HepG2 (cell line): ENCODE data around the gene PDHX. TPM values are rescaled to one million over a fixed set of nuclear protein-coding genes. Genes with fewer than 3 reads are reported as not detected.
A peak's percentile ranks its signal among the peaks of the same experiment; 100 is the strongest.

Source experiments
- AGO1 ChIP-seq: fragments of 200-400 bp; formaldehyde crosslinking; IDR thresholded peaks from 2 replicates; pipeline ENCODE4 v1.6.1; 2017; ENCODE audit warnings: mild to moderate bottlenecking, low read depth, low read length, moderate library complexity; ENCODE audit not compliant: poor library complexity, severe bottlenecking
- ATM ChIP-seq: fragments of 450-650 bp; IDR thresholded peaks from 2 replicates; pipeline ENCODE4 v1.7.1; 2017; ENCODE audit warnings: mild to moderate bottlenecking, borderline replicate concordance
- CENPX ChIP-seq: sonication (generic); formaldehyde crosslinking; IDR thresholded peaks from 2 replicates; pipeline ENCODE4 v1.9.0; 2021; ENCODE audit warnings: mild to moderate bottlenecking, missing genetic modification reagents, moderate library complexity
- EP300 ChIP-seq, 3 experiments: sonication (generic) in 1 of 3; formaldehyde crosslinking in 1 of 3; IDR thresholded peaks; 2 replicates each; pipeline versions ENCODE4 v1.5.1 to v1.6.1; 2011 to 2020; ENCODE audit warnings: low read depth in 2 of 3, low read length in 2 of 3, borderline replicate concordance in 1 of 3, improper control_type of control experiment in 1 of 3, mild to moderate bottlenecking in 1 of 3, missing genetic modification reagents in 1 of 3, moderate library complexity in 1 of 3
- HOXD1 ChIP-seq: sonication (generic); formaldehyde crosslinking; IDR thresholded peaks from 2 replicates; pipeline ENCODE4 v1.5.0; 2020; ENCODE audit warnings: missing genetic modification reagents
- JUNB ChIP-seq: sonication (generic); formaldehyde crosslinking; IDR thresholded peaks from 2 replicates; pipeline ENCODE4 v1.8.0; 2022; ENCODE audit warnings: missing genetic modification reagents, mild to moderate bottlenecking, borderline replicate concordance
- MED13 ChIP-seq: sonication (generic); formaldehyde crosslinking; IDR thresholded peaks from 2 replicates; pipeline ENCODE4 v1.5.0; 2020; ENCODE audit warnings: missing genetic modification reagents
- MLX ChIP-seq: IDR thresholded peaks from 2 replicates; pipeline ENCODE4 v1.6.1; 2016
- NR2F6 ChIP-seq, 2 experiments: IDR thresholded peaks; 2 replicates each; pipeline ENCODE4 v1.6.1; 2016; ENCODE audit warnings: antibody characterized with exemption in 1 of 2, mild to moderate bottlenecking in 1 of 2
- PAF1 ChIP-seq: IDR thresholded peaks from 2 replicates; pipeline ENCODE4 v1.6.1; 2016; ENCODE audit warnings: missing genetic modification reagents, missing compliant biosample characterization
- POLR2A ChIP-seq, 2 experiments: IDR thresholded peaks; 2 replicates each; pipeline ENCODE4 v1.6.1; 2011; ENCODE audit warnings: low read depth in 2 of 2, low read length in 2 of 2, mild to moderate bottlenecking in 1 of 2, moderate library complexity in 1 of 2; ENCODE audit not compliant: insufficient read depth in 1 of 2
- SOX6 ChIP-seq, 2 experiments: fragments of 450-650 bp in 1 of 2; sonication (generic) in 1 of 2; formaldehyde crosslinking in 1 of 2; IDR thresholded peaks; 2 replicates each; pipeline versions ENCODE4 v1.4.0 to v1.6.1; 2017 to 2020; ENCODE audit warnings: antibody characterized with exemption in 1 of 2, mild to moderate bottlenecking in 1 of 2, missing genetic modification reagents in 1 of 2
- SP4 ChIP-seq: sonication (generic); formaldehyde crosslinking; IDR thresholded peaks from 2 replicates; pipeline ENCODE4 v1.8.1; 2023; ENCODE audit warnings: mild to moderate bottlenecking, missing genetic modification reagents
- ZBTB26 ChIP-seq: IDR thresholded peaks from 2 replicates; pipeline ENCODE4 v1.6.1; 2016; ENCODE audit warnings: missing compliant biosample characterization, missing genetic modification reagents, borderline replicate concordance
- ZNF207 ChIP-seq: fragments of 450-650 bp; IDR thresholded peaks from 2 replicates; pipeline ENCODE4 v1.6.1; 2016; ENCODE audit warnings: antibody characterized with exemption, borderline replicate concordance
- ZNF333 ChIP-seq: sonication (generic); formaldehyde crosslinking; IDR thresholded peaks from 2 replicates; pipeline ENCODE4 v1.4.0; 2020; ENCODE audit warnings: mild to moderate bottlenecking, missing genetic modification reagents, borderline replicate concordance
- ZNF513 ChIP-seq: sonication (generic); formaldehyde crosslinking; conservative IDR thresholded peaks from 2 replicates; pipeline ENCODE4 v1.5.0; 2020; ENCODE audit warnings: missing genetic modification reagents
- ZNF709 ChIP-seq: sonication (generic); formaldehyde crosslinking; IDR thresholded peaks from 2 replicates; pipeline ENCODE4 v1.5.0; 2020; ENCODE audit warnings: mild to moderate bottlenecking, missing genetic modification reagents
- ZNF747 ChIP-seq: sonication (generic); formaldehyde crosslinking; IDR thresholded peaks from 2 replicates; pipeline ENCODE4 v1.8.1; 2023; ENCODE audit warnings: missing genetic modification reagents, mild to moderate bottlenecking, borderline replicate concordance
- polyA plus RNA-seq, 8 experiments: library from polyadenylated mRNA; depleted of rRNA in 3 of 8; stranded (reverse) in 7 of 8; unstranded in 1 of 8; fragments of >200 nt; fragmentation: Illumina TruSeq in 4 of 8; extraction: Trizol in 4 of 8; gene quantifications; 2 replicates each; pipeline versions ENCODE4 v1.2.1 to v1.2.3, GENCODE V29; 2011 to 2016; ENCODE audit warnings: low read depth in 4 of 8, missing spikeins in 1 of 8, mixed read lengths in 1 of 8; ENCODE audit not compliant: insufficient read depth in 1 of 8
- total RNA-seq, 5 experiments: library from RNA; depleted of rRNA; stranded (reverse); fragments of >200 nt; fragmentation: Illumina TruSeq; extraction: Trizol; gene quantifications; 2 replicates each; pipeline ENCODE4 v1.2.3, GENCODE V29; 2016; ENCODE audit warnings: low read depth in 1 of 5
- TF ChIP-seq, protein P1 (sequence below): sonication (generic); formaldehyde crosslinking; IDR thresholded peaks from 2 replicates; pipeline ENCODE4 v1.4.0; 2020; ENCODE audit warnings: low read depth, missing genetic modification reagents

PDHX gene
- total and polyA plus RNA-seq, 2 of the 13 experiments (the other 11 are each of a cell fraction or from before 2014, with no cell fraction given): 41.0 to 73.8 TPM

GRCh38 chr11:34916015-34916842 lies at the start of gene PDHX, which contains the start of gene APIP (continued):
- TF ChIP-seq, protein P1, sequence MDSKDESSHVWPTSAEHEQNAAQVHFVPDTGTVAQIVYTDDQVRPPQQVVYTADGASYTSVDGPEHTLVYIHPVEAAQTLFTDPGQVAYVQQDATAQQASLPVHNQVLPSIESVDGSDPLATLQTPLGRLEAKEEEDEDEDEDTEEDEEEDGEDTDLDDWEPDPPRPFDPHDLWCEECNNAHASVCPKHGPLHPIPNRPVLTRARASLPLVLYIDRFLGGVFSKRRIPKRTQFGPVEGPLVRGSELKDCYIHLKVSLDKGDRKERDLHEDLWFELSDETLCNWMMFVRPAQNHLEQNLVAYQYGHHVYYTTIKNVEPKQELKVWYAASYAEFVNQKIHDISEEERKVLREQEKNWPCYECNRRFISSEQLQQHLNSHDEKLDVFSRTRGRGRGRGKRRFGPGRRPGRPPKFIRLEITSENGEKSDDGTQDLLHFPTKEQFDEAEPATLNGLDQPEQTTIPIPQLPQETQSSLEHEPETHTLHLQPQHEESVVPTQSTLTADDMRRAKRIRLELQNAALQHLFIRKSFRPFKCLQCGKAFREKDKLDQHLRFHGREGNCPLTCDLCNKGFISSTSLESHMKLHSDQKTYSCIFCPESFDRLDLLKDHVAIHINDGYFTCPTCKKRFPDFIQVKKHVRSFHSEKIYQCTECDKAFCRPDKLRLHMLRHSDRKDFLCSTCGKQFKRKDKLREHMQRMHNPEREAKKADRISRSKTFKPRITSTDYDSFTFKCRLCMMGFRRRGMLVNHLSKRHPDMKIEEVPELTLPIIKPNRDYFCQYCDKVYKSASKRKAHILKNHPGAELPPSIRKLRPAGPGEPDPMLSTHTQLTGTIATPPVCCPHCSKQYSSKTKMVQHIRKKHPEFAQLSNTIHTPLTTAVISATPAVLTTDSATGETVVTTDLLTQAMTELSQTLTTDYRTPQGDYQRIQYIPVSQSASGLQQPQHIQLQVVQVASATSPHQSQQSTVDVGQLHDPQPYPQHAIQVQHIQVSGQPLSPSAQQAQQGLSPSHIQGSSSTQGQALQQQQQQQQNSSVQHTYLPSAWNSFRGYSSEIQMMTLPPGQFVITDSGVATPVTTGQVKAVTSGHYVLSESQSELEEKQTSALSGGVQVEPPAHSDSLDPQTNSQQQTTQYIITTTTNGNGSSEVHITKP (CRISPR knock-in tag): no peak
- TF ChIP-seq SOX6 (IDR thresholded peaks at IDR 0.05): no peak
- TF ChIP-seq SOX6 (CRISPR knock-in tag; IDR thresholded peaks at IDR 0.05): peak; percentile 71
- no peak; the same call in 1 of the 2 replicates for TF ChIP-seq ZNF333 (CRISPR knock-in tag)
- no peak for TF ChIP-seq CENPX
- no peak for TF ChIP-seq MLX
- peak; percentile 87; the same call in 1 of the 2 replicates for TF ChIP-seq HOXD1 (CRISPR knock-in tag)
- TF ChIP-seq ZNF207: no peak
- TF ChIP-seq POLR2A (IDR thresholded peaks at IDR 0.05; ENCODE audit: insufficient read depth in 1 of 2, low read depth in 2 of 2, low read length in 2 of 2): peak; percentile 94 to 96
- peak; percentile 92 for TF ChIP-seq SP4 (CRISPR knock-in tag)
- TF ChIP-seq AGO1: peak; percentile 46
- TF ChIP-seq EP300 (IDR thresholded peaks at IDR 0.05; ENCODE audit: low read depth in 2 of 2, low read length in 2 of 2): no peak
- TF ChIP-seq EP300 (CRISPR knock-in tag; IDR thresholded peaks at IDR 0.05; ENCODE audit: borderline replicate concordance): peak; percentile 49; the same call in 1 of the 2 replicates
- no peak; the same call in 1 of the 2 replicates for TF ChIP-seq JUNB (CRISPR knock-in tag)
- TF ChIP-seq NR2F6 (IDR thresholded peaks at IDR 0.05): no peak
- peak; percentile 50; the same call in 1 of the 2 replicates for TF ChIP-seq NR2F6 (CRISPR knock-in tag; IDR thresholded peaks at IDR 0.05)
- no peak for TF ChIP-seq ZNF513 (CRISPR knock-in tag)
- no peak for TF ChIP-seq ATM
- TF ChIP-seq MED13 (CRISPR knock-in tag): peak; percentile 81
- peak; percentile 56; the same call in 1 of the 2 replicates for TF ChIP-seq ZNF747
- TF ChIP-seq PAF1 (CRISPR knock-in tag): no peak
- TF ChIP-seq ZNF709 (CRISPR knock-in tag): peak; percentile 16; the same call in 1 of the 2 replicates
- TF ChIP-seq ZBTB26 (CRISPR knock-in tag): peak; percentile 42
